Measurements from ENCODE around the gene EPN2.

EPN2 gene

DNA sequence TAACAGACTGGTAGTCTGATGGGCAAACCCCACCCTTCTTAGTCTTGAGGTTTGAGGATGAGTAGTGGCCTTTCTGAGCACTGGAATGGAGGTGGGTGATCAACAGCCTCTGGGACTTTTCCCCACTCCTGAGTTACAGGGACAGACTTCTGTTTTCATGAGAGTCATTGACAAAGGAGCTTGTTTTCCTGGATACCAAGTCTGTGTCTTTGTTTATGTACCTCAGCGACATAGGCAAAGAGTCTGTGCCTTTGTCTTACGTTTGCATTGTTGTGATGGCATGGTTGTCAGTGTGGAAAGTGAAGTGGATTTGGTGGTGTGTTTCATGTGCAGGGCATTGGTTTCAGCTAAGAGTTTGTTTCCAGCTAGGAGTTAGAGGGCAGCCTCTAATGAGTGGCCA is 17.5 kb downstream of the EPN2 start:
- no peak for TF ChIP-seq FOXP2 (optimal IDR thresholded peaks at IDR 0.05; ENCODE audit: borderline replicate concordance, extremely low read depth, extremely low read length, insufficient read depth)
- no peak for TF ChIP-seq SIN3A (IDR thresholded peaks at IDR 0.05; ENCODE audit: borderline replicate concordance, insufficient read depth, low read length)
- TF ChIP-seq POLR2AphosphoS5 (IDR thresholded peaks at IDR 0.05; ENCODE audit: low read depth, low read length): no peak

DNA sequence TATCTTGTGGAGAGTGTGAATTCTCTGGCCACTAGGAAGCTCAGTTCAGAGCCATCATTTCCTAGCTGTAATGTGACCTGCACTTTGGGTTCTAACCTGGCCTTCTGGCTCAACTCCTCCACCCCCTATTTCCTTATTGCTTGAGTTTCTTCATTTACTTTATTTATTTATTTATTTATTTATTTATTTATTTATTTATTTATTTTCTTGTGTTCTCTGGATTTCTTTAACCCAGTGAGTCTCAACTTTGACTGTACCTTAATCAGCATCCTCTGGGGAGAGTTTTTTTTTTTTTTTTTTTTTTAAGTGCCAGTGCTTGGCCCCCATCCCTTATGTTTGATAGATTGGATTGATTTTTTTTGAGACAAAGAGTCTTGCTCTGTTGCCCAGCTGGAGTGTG is 18.1 kb downstream of the EPN2 start:
- no peak for TF ChIP-seq TAF1 (IDR thresholded peaks at IDR 0.05; ENCODE audit: borderline replicate concordance, insufficient read depth, low read length)
- TF ChIP-seq, protein P1, sequence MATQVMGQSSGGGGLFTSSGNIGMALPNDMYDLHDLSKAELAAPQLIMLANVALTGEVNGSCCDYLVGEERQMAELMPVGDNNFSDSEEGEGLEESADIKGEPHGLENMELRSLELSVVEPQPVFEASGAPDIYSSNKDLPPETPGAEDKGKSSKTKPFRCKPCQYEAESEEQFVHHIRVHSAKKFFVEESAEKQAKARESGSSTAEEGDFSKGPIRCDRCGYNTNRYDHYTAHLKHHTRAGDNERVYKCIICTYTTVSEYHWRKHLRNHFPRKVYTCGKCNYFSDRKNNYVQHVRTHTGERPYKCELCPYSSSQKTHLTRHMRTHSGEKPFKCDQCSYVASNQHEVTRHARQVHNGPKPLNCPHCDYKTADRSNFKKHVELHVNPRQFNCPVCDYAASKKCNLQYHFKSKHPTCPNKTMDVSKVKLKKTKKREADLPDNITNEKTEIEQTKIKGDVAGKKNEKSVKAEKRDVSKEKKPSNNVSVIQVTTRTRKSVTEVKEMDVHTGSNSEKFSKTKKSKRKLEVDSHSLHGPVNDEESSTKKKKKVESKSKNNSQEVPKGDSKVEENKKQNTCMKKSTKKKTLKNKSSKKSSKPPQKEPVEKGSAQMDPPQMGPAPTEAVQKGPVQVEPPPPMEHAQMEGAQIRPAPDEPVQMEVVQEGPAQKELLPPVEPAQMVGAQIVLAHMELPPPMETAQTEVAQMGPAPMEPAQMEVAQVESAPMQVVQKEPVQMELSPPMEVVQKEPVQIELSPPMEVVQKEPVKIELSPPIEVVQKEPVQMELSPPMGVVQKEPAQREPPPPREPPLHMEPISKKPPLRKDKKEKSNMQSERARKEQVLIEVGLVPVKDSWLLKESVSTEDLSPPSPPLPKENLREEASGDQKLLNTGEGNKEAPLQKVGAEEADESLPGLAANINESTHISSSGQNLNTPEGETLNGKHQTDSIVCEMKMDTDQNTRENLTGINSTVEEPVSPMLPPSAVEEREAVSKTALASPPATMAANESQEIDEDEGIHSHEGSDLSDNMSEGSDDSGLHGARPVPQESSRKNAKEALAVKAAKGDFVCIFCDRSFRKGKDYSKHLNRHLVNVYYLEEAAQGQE (IDR thresholded peaks at IDR 0.05; ENCODE audit: insufficient read depth in 1 of 2, low read depth in 2 of 2, low read length in 2 of 2): no peak
- no peak for TF ChIP-seq SIN3A (IDR thresholded peaks at IDR 0.05; ENCODE audit: borderline replicate concordance, insufficient read depth, low read length)
- TF ChIP-seq FOXP2 (optimal IDR thresholded peaks at IDR 0.05; ENCODE audit: borderline replicate concordance, extremely low read depth, extremely low read length, insufficient read depth): no peak
- TF ChIP-seq POLR2AphosphoS5 (IDR thresholded peaks at IDR 0.05; ENCODE audit: low read depth, low read length): no peak

DNA sequence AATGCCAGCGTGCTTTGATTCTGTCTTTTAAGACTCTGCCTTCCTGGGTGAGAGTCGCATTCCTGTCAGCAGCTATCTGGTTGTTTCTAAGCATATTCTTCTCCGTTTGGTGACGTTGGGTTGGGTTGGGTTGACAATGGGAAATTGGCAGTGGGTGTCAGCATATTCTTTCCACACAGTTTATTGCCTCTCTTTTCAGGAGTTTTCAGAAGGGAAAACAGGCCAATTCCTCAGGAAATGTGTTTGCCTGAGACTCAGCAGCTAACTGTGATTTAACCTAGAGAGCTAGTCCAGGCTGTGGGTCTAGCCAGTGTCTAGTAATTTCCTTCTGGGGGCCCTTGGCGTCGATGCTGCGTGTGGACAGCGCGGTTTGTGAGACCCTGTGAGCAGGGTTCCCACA is 21.2 kb downstream of the EPN2 start:
- TF ChIP-seq TAF1 (IDR thresholded peaks at IDR 0.05; ENCODE audit: borderline replicate concordance, insufficient read depth, low read length) (no peak), POLR2AphosphoS5 (IDR thresholded peaks at IDR 0.05; ENCODE audit: low read depth, low read length) (no peak), SIN3A (IDR thresholded peaks at IDR 0.05; ENCODE audit: borderline replicate concordance, insufficient read depth, low read length) (no peak), FOXP2 (optimal IDR thresholded peaks at IDR 0.05; ENCODE audit: borderline replicate concordance, extremely low read depth, extremely low read length, insufficient read depth) (no peak)
- TF ChIP-seq, protein P1 (IDR thresholded peaks at IDR 0.05; ENCODE audit: insufficient read depth in 1 of 2, low read depth in 2 of 2, low read length in 2 of 2): no peak

DNA sequence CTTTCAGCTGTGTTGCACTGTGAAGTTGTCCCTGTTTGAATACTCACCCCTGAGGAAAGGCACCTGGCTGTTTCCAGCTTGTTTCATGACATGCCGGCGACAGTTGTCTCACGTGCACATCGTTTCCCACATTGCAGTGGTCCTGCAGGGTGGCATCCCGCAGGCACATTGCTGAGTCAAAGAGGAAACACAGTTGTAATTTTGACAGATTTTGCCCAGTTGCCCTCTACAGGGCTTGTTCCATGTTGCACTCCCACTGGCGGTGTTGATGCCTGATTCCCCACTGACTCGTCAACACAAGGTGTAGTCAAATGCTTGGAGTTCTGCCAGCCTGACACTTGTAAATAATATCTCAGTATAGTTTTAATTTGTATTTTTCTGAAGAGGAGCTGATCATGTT is 23.8 kb downstream of the EPN2 start:
- TF ChIP-seq FOXP2 (optimal IDR thresholded peaks at IDR 0.05; ENCODE audit: borderline replicate concordance, extremely low read depth, extremely low read length, insufficient read depth): no peak
- TF ChIP-seq POLR2AphosphoS5 (IDR thresholded peaks at IDR 0.05; ENCODE audit: low read depth, low read length): no peak
- TF ChIP-seq, protein P1 (IDR thresholded peaks at IDR 0.05; ENCODE audit: insufficient read depth in 1 of 2, low read depth in 2 of 2, low read length in 2 of 2): no peak
- no peak for TF ChIP-seq TAF1 (IDR thresholded peaks at IDR 0.05; ENCODE audit: borderline replicate concordance, insufficient read depth, low read length)
- TF ChIP-seq SIN3A (IDR thresholded peaks at IDR 0.05; ENCODE audit: borderline replicate concordance, insufficient read depth, low read length): no peak

DNA sequence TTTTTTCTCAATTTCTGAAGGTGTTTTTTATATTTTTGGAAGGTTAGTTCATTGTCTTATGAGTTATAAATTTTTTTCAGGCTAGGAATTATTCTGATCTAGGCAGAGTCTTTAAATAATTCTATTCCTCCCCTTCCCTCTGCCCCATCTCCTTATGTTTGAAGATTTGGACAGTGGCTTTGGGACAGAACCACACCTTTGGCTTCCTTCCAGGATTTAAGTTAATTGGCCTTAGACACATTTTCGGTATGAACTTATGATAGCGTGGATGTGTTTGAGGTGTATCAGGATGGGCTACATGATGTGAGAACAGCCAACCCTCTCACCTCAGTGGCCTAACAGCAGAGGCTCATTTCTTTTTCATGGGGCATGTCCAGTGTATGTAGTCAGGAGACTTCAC is 24.3 kb downstream of the EPN2 start:
- TF ChIP-seq SIN3A (IDR thresholded peaks at IDR 0.05; ENCODE audit: borderline replicate concordance, insufficient read depth, low read length): no peak
- no peak for TF ChIP-seq POLR2AphosphoS5 (IDR thresholded peaks at IDR 0.05; ENCODE audit: low read depth, low read length)
- no peak for TF ChIP-seq TAF1 (IDR thresholded peaks at IDR 0.05; ENCODE audit: borderline replicate concordance, insufficient read depth, low read length)
- TF ChIP-seq, protein P1 (IDR thresholded peaks at IDR 0.05; ENCODE audit: insufficient read depth in 1 of 2, low read depth in 2 of 2, low read length in 2 of 2): no peak
- TF ChIP-seq FOXP2 (optimal IDR thresholded peaks at IDR 0.05; ENCODE audit: borderline replicate concordance, extremely low read depth, extremely low read length, insufficient read depth): no peak
